ENCODE measurements around the gene CAMSAP3. TPM values are rescaled to one million over a fixed set of nuclear protein-coding genes. Genes with fewer than 3 reads are reported as not detected.
"Not testable (repeated sequence)": the region's sequence is repeated elsewhere in the genome, so short reads cannot be mapped to it uniquely, and the experiment has no call there.

Gene CAMSAP3
- polyA plus RNA-seq, 1 donor: 18.9 TPM

- no peak for DNase-seq
Observed at GRCh38 chr19:7632340-7633203, 36.9 kb downstream of the CAMSAP3 start.

GRCh38 chr19:7633698-7634097 lies 38.0 kb downstream of the CAMSAP3 start, which contains the start of gene PCP2:
PCP2 (minus strand) TSS chr19:7633719; CDS start chr19:7633457, 262 bp downstream.
- no peak for DNase-seq

GRCh38 chr19:7635670-7636069 lies 40.0 kb downstream of the CAMSAP3 start:
- no peak for DNase-seq

GRCh38 chr19:7636317-7636690 lies 40.6 kb downstream of the CAMSAP3 start:
- no peak for DNase-seq

- peak; percentile 61 for DNase-seq
Observed at GRCh38 chr19:7636691-7637373, 41.2 kb downstream of the CAMSAP3 start, which contains the start of gene STXBP2. STXBP2 (plus strand) TSS chr19:7637110; CDS start chr19:7637150, 40 bp downstream.

- no peak for DNase-seq
Observed at GRCh38 chr19:7637374-7638256, 42.0 kb downstream of the CAMSAP3 start.

GRCh38 chr19:7638802-7639465 lies 43.3 kb downstream of the CAMSAP3 start:
- no peak for DNase-seq

GRCh38 chr19:7639863-7640348 lies 44.2 kb downstream of the CAMSAP3 start:
- no peak for DNase-seq

GRCh38 chr19:7640803-7641202 lies 45.1 kb downstream of the CAMSAP3 start:
- DNase-seq: no peak

GRCh38 chr19:7641290-7642276 lies 45.9 kb downstream of the CAMSAP3 start:
- no peak for DNase-seq

- DNase-seq: no peak
Observed at GRCh38 chr19:7642295-7643030, 46.8 kb downstream of the CAMSAP3 start.

- no peak for DNase-seq
Observed at GRCh38 chr19:7643031-7643415, 47.4 kb downstream of the CAMSAP3 start.

- not testable (repeated sequence) for DNase-seq
Observed at GRCh38 chr19:7643629-7644549, 48.2 kb downstream of the CAMSAP3 start.

GRCh38 chr19:7644550-7644877 lies 48.9 kb downstream of the CAMSAP3 start:
- no peak for DNase-seq

- DNase-seq: no peak
Observed at GRCh38 chr19:7645163-7645562, 49.5 kb downstream of the CAMSAP3 start.

- DNase-seq: no peak
Observed at GRCh38 chr19:7645656-7646425, 50.2 kb downstream of the CAMSAP3 start.

- DNase-seq: no peak
Observed at GRCh38 chr19:7646426-7646700, 50.7 kb downstream of the CAMSAP3 start.

- no peak for DNase-seq
Observed at GRCh38 chr19:7647156-7647555, 51.5 kb downstream of the CAMSAP3 start.
